Kidney (tissue), 14 donors: ENCODE measurements around the gene MBOAT2. TPM values are rescaled to one million over a fixed set of nuclear protein-coding genes. Genes with fewer than 3 reads are reported as not detected.

Experiments used
- DNase-seq, 5 donors: peaks; one replicate each; pipeline ENCODE4 v3.0.0-alpha.2; 2013 to 2020
- FAIRE-seq: peaks from 2 replicates; lab custom pipeline; 2012; peaks lifted over from hg19 to GRCh38; lab: Jason Lieb, UNC
- H3K27ac ChIP-seq, 2 donors: one replicate each; pipeline ENCODE4 v1.7.0; 2013; ENCODE audit warnings: low read depth in 2 of 2, low read length in 2 of 2, inconsistent platforms in 1 of 2
- H3K27me3 ChIP-seq: one replicate; pipeline ENCODE4 v1.7.1; 2013; ENCODE audit warnings: low read length, inconsistent platforms; ENCODE audit not compliant: control insufficient read depth, insufficient read depth
- H3K36me3 ChIP-seq, 3 donors: one replicate each; pipeline versions ENCODE4 v1.7.0 to v1.7.1; 2013; ENCODE audit warnings: low read length in 3 of 3, control low read depth in 1 of 3, inconsistent platforms in 1 of 3; ENCODE audit not compliant: insufficient read depth in 3 of 3, control insufficient read depth in 2 of 3
- H3K4me1 ChIP-seq, 3 donors: one replicate each; pipeline versions ENCODE4 v1.7.0 to v1.7.1; 2013; ENCODE audit warnings: low read length in 3 of 3, inconsistent platforms in 1 of 3, low read depth in 1 of 3; ENCODE audit not compliant: control insufficient read depth in 2 of 3, insufficient read depth in 2 of 3
- H3K4me3 ChIP-seq, 3 donors: one replicate each; pipeline versions ENCODE4 v1.7.0 to v1.8.1; 2013; ENCODE audit warnings: low read length in 3 of 3, control low read depth in 1 of 3, inconsistent platforms in 1 of 3
- H3K9ac ChIP-seq, 3 donors: one replicate each; pipeline versions ENCODE4 v1.7.0 to v1.7.1; 2013; ENCODE audit warnings: low read length in 3 of 3, control low read depth in 1 of 3, inconsistent platforms in 1 of 3
- H3K9me3 ChIP-seq, 3 donors: one replicate each; pipeline versions ENCODE4 v1.7.0 to v1.7.1; 2013; ENCODE audit warnings: low read length in 3 of 3, control low read depth in 1 of 3, inconsistent platforms in 1 of 3; ENCODE audit not compliant: control insufficient read depth in 2 of 3, insufficient read depth in 1 of 3
- CTCF ChIP-seq: IDR thresholded peaks from 3 replicates; pipeline ENCODE4 v1.5.1; 2012; ENCODE audit warnings: mild to moderate bottlenecking, moderate library complexity, borderline replicate concordance; ENCODE audit not compliant: insufficient read depth; ENCODE audit errors: extremely low read depth
- intact Hi-C: fragments of 100-400 bp; cut with DNase I; formaldehyde crosslinking; loops from one replicate; pipeline ENCODE4 v1.11.1; 2022
- polyA plus RNA-seq: library from polyadenylated mRNA; stranded (reverse); fragments of 350-450 nt; fragmentation: Illumina TruSeq; extraction: RNeasy Lipid Tissue Mini Kit (QIAGEN cat#74804); gene quantifications from one replicate; pipeline ENCODE4 v1.2.3, GENCODE V29; 2014; ENCODE audit warnings: low read depth, low replicate concordance; ENCODE audit not compliant: insufficient read depth
- total RNA-seq: library from RNA; stranded (reverse); fragmentation: NEBNext Ultra II Directional; extraction: Animal tissue kit (Norgen Biotek cat#: 25700); gene quantifications from one replicate; pipeline ENCODE4 v1.2.1, GENCODE V29; 2021
- donor health status: control.
- donor health status: control.
- donor health status: control.
- donor health status: control.
- donor health status: control.
- donor health status: DM: yes; HTN: yes; CAD: no.
- donor health status: Normal renal cell carcinoma (clear cell type).

MBOAT2 gene
- total and polyA plus RNA-seq, 2 donors from 2014 or later = 15.9 to 28.6 TPM

GRCh38 chr2:9031246-9031645, 27.8 kb upstream of the MBOAT2 start:
- intact Hi-C loops = no loop called here
- no peaks in the 10 kb centered on the region for H3K36me3 ChIP-seq

GRCh38 chr2:9030841-9031240, 27.4 kb upstream of the MBOAT2 start:
- no peak for TF ChIP-seq CTCF
- intact Hi-C loops = no loop called here
- Histone ChIP-seq H3K27ac (no peak overlapping the region), H3K36me3 (no peaks in the 10 kb centered on the region), H3K9me3 (no peaks in the 10 kb centered on the region), H3K27me3 (no peaks in the 10 kb centered on the region), H3K4me3 (no peak overlapping the region), H3K4me1 (no peaks in the 10 kb centered on the region), H3K9ac (no peak overlapping the region)
- FAIRE-seq (no peak), DNase-seq (no peak)

More at GRCh38 chr2:9031246-9031645, 27.8 kb upstream of the MBOAT2 start:
- no peak for DNase-seq
- no peak overlapping the region for H3K27ac ChIP-seq
- no peak overlapping the region for H3K9ac ChIP-seq
- no peak for FAIRE-seq
- no peak overlapping the region for H3K4me3 ChIP-seq
- no peaks in the 10 kb centered on the region for H3K4me1 ChIP-seq
- no peaks in the 10 kb centered on the region for H3K27me3 ChIP-seq
- TF ChIP-seq CTCF = no peak
- H3K9me3 ChIP-seq = no peaks in the 10 kb centered on the region

- DNase-seq = no peak
Observed at GRCh38 chr2:9030190-9030589, 26.7 kb upstream of the MBOAT2 start.

More at GRCh38 chr2:9030190-9030589, 26.7 kb upstream of the MBOAT2 start:
- Histone ChIP-seq H3K36me3 (no peaks in the 10 kb centered on the region), H3K27me3 (no peaks in the 10 kb centered on the region), H3K4me1 (no peaks in the 10 kb centered on the region), H3K4me3 (no peak overlapping the region), H3K9me3 (no peaks in the 10 kb centered on the region), H3K9ac (no peak overlapping the region), H3K27ac (no peak overlapping the region)
- TF ChIP-seq CTCF = no peak
- FAIRE-seq = no peak
- intact Hi-C loops = no loop called here
